NCI-H2227 treated with DMSO at 0.1 percent for 48 hours (cell line): ENCODE results near the gene XPR1.

Experiments used
- DNase-seq: peaks from one replicate; lab custom pipeline; 2025; lab: John Stamatoyannopoulos, UW

Gene XPR1

DNA sequence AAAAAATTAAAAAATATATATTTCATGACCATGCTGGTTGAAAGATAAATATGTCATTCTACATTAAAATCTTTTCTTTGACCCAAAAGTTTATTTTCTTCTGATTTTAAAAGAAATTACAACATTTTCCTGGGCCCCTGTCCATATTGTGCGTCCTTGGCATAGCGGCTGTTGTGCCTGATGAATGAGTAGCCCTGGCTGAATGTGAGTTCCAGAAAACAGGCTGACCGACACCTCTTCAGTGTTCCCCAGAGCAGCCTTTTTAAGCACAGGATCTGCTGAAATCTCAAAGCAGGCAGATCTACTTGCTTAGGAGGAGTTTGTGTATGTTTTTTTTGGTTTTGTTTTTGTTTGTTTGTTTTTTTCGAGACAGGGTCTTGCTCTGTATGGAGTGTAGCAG is 300.6 kb downstream of the XPR1 start:
- DNase-seq, result no peak

DNA sequence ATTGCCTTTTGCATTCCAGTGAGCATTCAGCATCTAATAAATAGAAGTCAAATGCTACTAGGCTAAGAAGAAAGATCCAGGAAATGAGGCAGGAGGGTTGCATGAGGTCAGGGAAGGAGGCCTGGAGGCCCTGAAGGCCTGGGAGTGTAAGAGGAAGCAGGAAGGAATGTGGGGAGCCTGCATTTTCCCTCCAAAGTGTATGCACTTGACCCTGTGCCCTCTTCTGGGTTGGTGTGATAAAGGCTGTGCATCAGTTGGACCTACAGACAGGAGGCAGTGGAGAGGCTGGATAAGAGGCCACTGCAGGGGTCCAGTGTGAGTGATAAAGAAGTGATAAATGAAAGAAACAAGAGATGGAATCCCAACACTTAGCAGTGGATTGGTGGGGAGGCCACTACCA is 301.3 kb downstream of the XPR1 start:
- DNase-seq, result no peak

DNA sequence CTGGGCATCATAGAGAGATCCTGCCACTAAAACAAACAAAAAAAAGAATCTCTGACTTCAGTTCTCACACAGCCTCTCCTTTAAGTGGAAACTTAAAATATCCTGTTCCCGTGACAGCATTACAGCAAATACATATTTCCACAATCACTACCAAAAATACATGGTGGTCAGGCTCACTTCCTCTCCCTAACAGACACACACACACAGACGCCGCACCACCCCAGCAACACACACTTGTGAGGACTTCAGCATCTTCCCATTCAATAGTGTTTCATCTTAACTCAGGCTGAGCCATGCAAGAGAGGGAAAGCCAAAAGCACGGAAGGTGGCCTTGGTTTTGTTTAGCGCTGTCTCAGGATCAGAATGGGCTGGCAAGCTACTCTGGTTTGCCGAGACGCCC is 302.7 kb downstream of the XPR1 start:
- DNase-seq, result no peak

DNA sequence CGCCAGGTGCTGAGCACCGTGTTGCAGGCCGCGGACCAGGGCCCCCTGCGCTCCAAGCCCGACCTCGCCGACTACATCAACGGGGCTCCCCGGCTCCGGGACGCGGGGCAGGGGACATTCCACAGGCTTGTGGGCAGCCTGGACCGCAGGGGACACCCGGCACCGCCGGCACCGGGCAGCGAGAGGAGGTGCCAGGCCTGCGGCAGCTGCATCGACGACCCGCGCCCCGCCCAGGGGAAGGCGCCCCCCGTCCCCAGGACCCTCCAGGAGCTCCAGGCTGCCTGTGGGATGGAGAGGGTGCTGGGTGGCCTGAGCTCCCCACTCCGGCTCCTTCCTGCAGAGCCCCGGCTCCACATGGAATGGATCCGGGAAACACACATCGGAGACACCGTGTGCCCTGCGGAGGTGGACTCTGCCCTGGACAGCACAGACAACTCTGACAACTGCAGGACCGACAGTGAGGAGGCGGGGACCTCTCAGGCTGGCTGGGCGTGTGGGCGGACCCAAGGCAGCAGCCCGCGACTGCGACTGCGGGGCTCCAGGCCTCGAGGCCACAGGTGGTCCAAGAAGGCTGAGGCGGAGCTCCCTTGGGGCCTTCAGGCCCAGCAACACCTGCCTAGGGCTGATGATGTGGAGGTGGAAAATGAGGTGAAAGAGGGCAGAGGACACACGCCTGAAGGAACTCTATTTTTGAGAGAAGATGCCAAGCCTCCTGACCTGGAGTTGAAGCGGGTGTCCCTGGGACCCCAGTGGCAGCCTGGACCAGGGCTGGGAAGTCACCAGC is 303.7 kb downstream of the XPR1 start:
- no peak for DNase-seq

DNA sequence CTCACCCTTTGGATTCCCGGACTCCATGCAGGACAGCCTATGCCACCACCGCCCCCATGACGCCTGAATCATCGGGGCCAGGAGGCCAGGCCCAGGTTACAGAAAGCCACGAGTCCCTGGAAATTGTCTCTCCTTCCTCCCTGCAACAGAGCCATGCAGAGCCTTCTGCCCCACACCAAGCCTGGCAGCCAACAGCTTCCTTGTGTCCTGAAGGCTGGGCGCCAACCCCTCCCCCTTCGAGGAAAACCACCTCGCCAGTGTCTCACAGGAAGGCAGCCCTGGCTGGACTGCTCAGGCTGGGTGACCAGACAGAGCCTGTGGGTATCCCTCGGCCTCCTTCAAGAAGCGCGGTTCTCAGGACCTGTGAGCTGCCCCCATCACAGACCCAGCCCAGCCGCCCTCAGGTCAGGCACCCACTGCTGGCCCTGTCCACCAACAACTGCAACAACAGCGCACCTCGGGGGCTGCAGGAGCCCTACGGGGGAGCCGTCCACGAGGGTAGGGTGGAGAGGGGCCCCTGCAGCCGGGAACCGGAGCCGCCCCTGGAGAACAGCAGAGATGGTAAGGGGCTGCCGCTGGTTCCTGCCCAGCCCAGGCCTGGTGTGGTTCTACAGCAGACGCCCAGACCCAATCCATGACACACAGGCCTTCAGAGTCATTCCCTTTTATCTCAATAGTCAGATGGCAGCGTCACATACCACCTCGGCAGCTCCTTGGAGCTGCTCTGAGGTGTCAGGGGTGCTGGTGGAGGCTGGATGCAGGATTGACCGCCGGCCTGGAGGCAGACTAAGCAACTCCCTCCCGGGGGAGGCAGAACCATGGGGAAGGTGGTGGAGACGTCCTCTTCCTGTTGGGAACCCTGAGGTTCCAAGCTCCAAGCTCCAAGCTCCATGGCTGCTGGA is 304.5 kb downstream of the XPR1 start:
- DNase-seq, result no peak

DNA sequence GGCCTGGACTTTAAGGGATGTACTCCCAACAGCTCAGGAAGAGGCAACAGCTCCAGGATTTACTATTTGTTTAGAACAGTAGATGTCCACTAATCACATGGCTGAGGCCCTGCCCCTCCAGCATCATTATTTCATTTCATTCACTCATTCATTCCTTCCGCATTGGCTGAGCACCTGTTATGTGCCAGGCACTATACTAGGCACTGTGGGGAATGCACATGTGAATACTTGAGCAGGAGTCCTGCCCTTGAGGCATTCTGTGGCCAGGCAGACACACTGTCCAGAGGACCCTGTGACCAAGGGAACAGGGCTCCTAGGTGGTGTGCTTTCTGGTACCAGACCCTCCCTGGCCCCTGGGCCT is 305.2 kb downstream of the XPR1 start:
- no peak for DNase-seq

DNA sequence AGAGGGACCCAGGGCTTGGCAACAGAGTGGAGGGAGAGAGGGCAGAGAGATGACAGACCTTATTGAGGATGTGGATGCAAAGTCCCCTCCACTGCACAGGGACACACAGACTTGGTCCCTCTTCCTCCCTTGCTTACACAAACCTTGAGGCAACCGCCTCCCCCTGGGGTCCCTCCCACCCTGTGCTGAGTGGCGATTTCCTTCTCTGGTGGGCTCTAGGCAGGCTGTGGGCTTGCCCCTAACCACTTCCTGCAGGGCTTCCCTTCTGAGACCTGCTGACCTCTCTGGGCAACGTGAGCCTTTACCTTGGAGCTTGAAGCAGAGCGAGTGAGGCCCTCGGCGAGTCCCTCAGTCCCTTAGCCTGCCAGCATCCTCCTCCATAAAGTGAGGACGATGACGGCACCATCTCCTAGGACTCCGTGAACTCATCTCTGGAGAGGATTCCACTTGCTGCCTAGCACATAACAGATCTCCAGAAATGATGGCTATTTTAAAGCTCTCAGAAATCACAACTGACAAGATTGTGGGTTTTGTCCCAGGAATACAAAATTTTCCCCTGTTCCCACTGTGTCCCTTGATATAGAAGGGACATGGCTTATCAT is 305.9 kb downstream of the XPR1 start:
- no peak for DNase-seq

DNA sequence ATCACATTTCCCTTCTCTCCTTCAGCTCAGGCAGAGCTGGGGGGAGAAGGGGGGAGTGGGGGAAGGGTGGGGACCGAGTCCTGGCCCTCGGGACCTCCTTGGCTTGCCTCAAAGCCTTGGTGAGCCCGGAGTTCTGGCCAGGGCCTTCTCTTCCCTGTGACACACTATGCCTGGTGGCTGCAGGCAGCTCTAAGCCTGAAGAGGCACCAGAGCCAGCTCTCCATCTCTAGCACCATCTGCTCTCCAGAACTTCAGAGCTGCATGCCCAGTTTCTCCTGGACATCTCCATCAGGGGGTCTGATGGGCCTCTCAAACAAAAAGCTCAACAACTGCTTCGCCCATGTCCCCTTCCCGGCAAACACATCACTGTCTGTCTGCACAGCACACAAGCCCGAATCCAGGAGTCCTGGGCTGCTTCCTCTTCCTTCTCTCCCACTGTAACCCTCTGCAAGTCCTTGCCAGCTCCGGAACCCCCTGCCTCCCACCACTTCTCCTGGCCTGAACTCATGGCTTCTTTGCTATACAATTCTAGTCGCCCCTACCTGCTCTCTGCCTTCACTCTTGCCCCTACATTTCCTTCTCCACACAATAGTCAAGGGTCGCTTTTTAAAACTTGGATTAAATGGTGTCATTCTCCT is 307.4 kb downstream of the XPR1 start:
- no peak for DNase-seq

DNA sequence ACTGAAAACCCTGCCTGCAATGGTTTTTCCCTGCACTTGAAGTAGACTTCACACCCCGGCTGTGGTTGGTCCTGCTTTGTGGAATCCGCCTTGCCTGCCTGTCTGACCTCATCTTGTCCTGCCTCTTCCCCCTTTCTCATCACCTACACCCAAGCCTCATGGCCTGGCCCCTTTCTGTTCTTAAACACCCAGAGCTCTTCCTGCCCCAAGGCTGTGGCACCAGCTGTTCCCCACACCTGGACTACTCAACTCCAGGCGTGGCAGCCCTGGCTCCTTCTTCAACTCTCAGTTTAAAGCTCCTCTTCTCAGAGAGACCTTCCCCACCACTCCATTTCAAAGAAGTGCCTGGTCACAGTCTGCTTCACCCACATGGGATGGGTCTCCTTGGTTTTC is 307.9 kb downstream of the XPR1 start:
- no peak for DNase-seq
